SK-N-SH (cell line): Measurements from ENCODE around the gene AGK. TPM values are rescaled to one million over a fixed set of nuclear protein-coding genes. Genes with fewer than 3 reads are reported as not detected.

ENCODE experiments used
- CTCF ChIA-PET: fragments of 300-600, 350-600 bp; formaldehyde crosslinking; extraction: SDS; loops from one replicate; lab custom pipeline; 2021; lab: Yijun Ruan, JAX
- POLR2A ChIA-PET: fragments of 350-600 bp; sonication (Branson Sonifier 250); formaldehyde crosslinking; extraction: SDS; loops from one replicate; lab custom pipeline; 2020; ENCODE audit warnings: antibody characterized with exemption, inconsistent platforms; lab: Yijun Ruan, JAX
- DNase-seq: peaks from one replicate; pipeline ENCODE4 v3.0.0; 2012
- H2AFZ ChIP-seq: fragments of 200-600 bp; sonication (generic); 2 replicates; pipeline ENCODE4 v1.8.1; 2016; ENCODE audit warnings: antibody characterized with exemption, mild to moderate bottlenecking, low read depth
- H3F3A ChIP-seq: fragments of 200-600 bp; sonication (generic); replicated peaks from 2 replicates; pipeline ENCODE3; 2016; ENCODE audit warnings: antibody characterized with exemption, mild to moderate bottlenecking; ENCODE audit not compliant: insufficient read depth
- H3K27ac ChIP-seq, 2 experiments: fragments of 200-500 bp in 1 of 2; fragments of 200-600 bp in 1 of 2; sonication (Bioruptor generic) in 1 of 2; sonication (generic), shearing (Covaris generic) in 1 of 2; 2 replicates each; pipeline versions ENCODE4 v1.5.1 to v1.6.1; 2014 to 2016; ENCODE audit warnings: low read depth in 2 of 2, inconsistent platforms in 1 of 2, low read length in 1 of 2, mild to moderate bottlenecking in 1 of 2, mixed read lengths in 1 of 2
- H3K27me3 ChIP-seq: fragments of 200-600 bp; sonication (generic), shearing (Covaris generic); 2 replicates; pipeline ENCODE4 v1.6.1; 2016; ENCODE audit warnings: mixed run types; ENCODE audit not compliant: insufficient read depth
- H3K36me3 ChIP-seq, 2 experiments: fragments of 200-500 bp in 1 of 2; fragments of 200-600 bp in 1 of 2; sonication (Bioruptor generic) in 1 of 2; sonication (generic) in 1 of 2; replicated peaks in 1 of 2; 2 replicates each; pipeline versions ENCODE3 to v1.5.1; 2014 to 2016; ENCODE audit warnings: low read length in 1 of 2, mild to moderate bottlenecking in 1 of 2; ENCODE audit not compliant: insufficient read depth in 2 of 2, control insufficient read depth in 1 of 2
- H3K4me1 ChIP-seq, 2 experiments: fragments of 200-500 bp in 1 of 2; fragments of 200-600 bp in 1 of 2; sonication (Bioruptor generic) in 1 of 2; sonication (generic), shearing (Covaris generic) in 1 of 2; 2 replicates each; pipeline versions ENCODE4 v1.5.1 to v1.6.1; 2014 to 2016; ENCODE audit warnings: low read depth in 1 of 2, low read length in 1 of 2, mixed run types in 1 of 2; ENCODE audit not compliant: insufficient read depth in 2 of 2, control insufficient read depth in 1 of 2
- H3K4me2 ChIP-seq: fragments of 200-600 bp; sonication (generic), shearing (Covaris generic); 2 replicates; pipeline ENCODE4 v1.6.1; 2017; ENCODE audit warnings: mixed run types
- H3K4me3 ChIP-seq, 2 experiments: fragments of 200-500 bp in 1 of 2; fragments of 200-600 bp in 1 of 2; sonication (Bioruptor generic) in 1 of 2; sonication (generic), shearing (Covaris generic) in 1 of 2; 2 replicates each; pipeline versions ENCODE4 v1.5.1 to v1.8.1; 2014 to 2016; ENCODE audit warnings: low read depth in 2 of 2, inconsistent platforms in 1 of 2, low read length in 1 of 2, mild to moderate bottlenecking in 1 of 2, mixed read lengths in 1 of 2, moderate library complexity in 1 of 2
- H3K79me2 ChIP-seq: fragments of 200-600 bp; sonication (generic); 2 replicates; pipeline ENCODE4 v1.8.1; 2017; ENCODE audit warnings: mild to moderate bottlenecking; ENCODE audit not compliant: insufficient read depth
- H3K9ac ChIP-seq: fragments of 200-600 bp; sonication (generic); 2 replicates; pipeline ENCODE4 v1.6.1; 2017; ENCODE audit warnings: mixed run types
- H3K9me2 ChIP-seq: fragments of 200-600 bp; sonication (generic); 2 replicates; pipeline ENCODE4 v1.6.1; 2017; ENCODE audit warnings: mixed run types
- H3K9me3 ChIP-seq: fragments of 200-600 bp; sonication (generic); 2 replicates; pipeline ENCODE4 v1.6.1; 2017; ENCODE audit warnings: mixed run types, mild to moderate bottlenecking, moderate library complexity
- H4K20me1 ChIP-seq: fragments of 200-600 bp; sonication (generic); 2 replicates; pipeline ENCODE4 v1.6.1; 2017; ENCODE audit warnings: mild to moderate bottlenecking, mixed run types; ENCODE audit not compliant: insufficient read depth
- ELF1 ChIP-seq: IDR thresholded peaks from 2 replicates; pipeline ENCODE4 v1.4.0; 2012
- EP300 ChIP-seq, 2 experiments: IDR thresholded peaks; 2 replicates each; pipeline versions ENCODE4 v1.4.0 to v1.6.1; 2012; ENCODE audit warnings: borderline replicate concordance in 1 of 2, low read depth in 1 of 2, low read length in 1 of 2
- EZH2phosphoT487 ChIP-seq: fragments of 200-600 bp; sonication (generic); IDR thresholded peaks from 2 replicates; pipeline ENCODE4 v1.6.1; 2017; ENCODE audit warnings: low read depth, mixed run types, mild to moderate bottlenecking, antibody characterized with exemption, moderate library complexity, borderline replicate concordance
- FOSL2 ChIP-seq: IDR thresholded peaks from 2 replicates; pipeline ENCODE4 v1.4.0; 2012; ENCODE audit warnings: low read depth, mild to moderate bottlenecking, moderate library complexity, borderline replicate concordance
- FOXM1 ChIP-seq: IDR thresholded peaks from 2 replicates; pipeline ENCODE4 v1.4.0; 2012; ENCODE audit warnings: low read depth, mild to moderate bottlenecking
- GABPA ChIP-seq: IDR thresholded peaks from 2 replicates; pipeline ENCODE4 v1.4.0; 2012; ENCODE audit warnings: low read depth, mild to moderate bottlenecking
- IRF3 ChIP-seq: fragments of 150-350 bp; IDR thresholded peaks from 2 replicates; pipeline ENCODE4 v1.6.1; 2016; ENCODE audit warnings: mild to moderate bottlenecking, low read depth, low read length
- JUND ChIP-seq: IDR thresholded peaks from 2 replicates; pipeline ENCODE4 v1.4.0; 2012
- MAX ChIP-seq: IDR thresholded peaks from 2 replicates; pipeline ENCODE4 v1.4.0; 2012; ENCODE audit warnings: low read depth
- MEF2A ChIP-seq: IDR thresholded peaks from 2 replicates; pipeline ENCODE4 v1.4.0; 2012; ENCODE audit warnings: low read depth, borderline replicate concordance
- MXI1 ChIP-seq: IDR thresholded peaks from 2 replicates; pipeline ENCODE4 v1.6.1; 2012; ENCODE audit warnings: mild to moderate bottlenecking, low read depth, low read length, improper control_type of control experiment
- NRF1 ChIP-seq: IDR thresholded peaks from 2 replicates; pipeline ENCODE4 v1.6.1; 2012; ENCODE audit warnings: low read depth, mild to moderate bottlenecking, low read length
- PBX3 ChIP-seq: IDR thresholded peaks from 2 replicates; pipeline ENCODE4; 2012
- POLR2AphosphoS5 ChIP-seq: IDR thresholded peaks from 2 replicates; pipeline ENCODE4 v1.6.1; 2012; ENCODE audit warnings: low read depth, low read length
- RAD21 ChIP-seq: IDR thresholded peaks from 2 replicates; pipeline ENCODE4 v1.6.1; 2012; ENCODE audit warnings: mild to moderate bottlenecking, low read length
- RCOR1 ChIP-seq: fragments of 150-350 bp; IDR thresholded peaks from 2 replicates; pipeline ENCODE4 v1.6.1; 2017; ENCODE audit warnings: antibody characterized with exemption, low read length
- REST ChIP-seq: IDR thresholded peaks from 2 replicates; pipeline ENCODE4 v1.6.1; 2012; ENCODE audit warnings: mild to moderate bottlenecking, low read depth, low read length, moderate library complexity
- RFX5 ChIP-seq: IDR thresholded peaks from 2 replicates; pipeline ENCODE4 v1.6.1; 2012; ENCODE audit warnings: mild to moderate bottlenecking, improper control_type of control experiment, low read length
- SIN3A ChIP-seq: IDR thresholded peaks from 2 replicates; pipeline ENCODE4 v1.6.1; 2012; ENCODE audit warnings: low read depth, mild to moderate bottlenecking, low read length, moderate library complexity, borderline replicate concordance
- SMC3 ChIP-seq: IDR thresholded peaks from 2 replicates; pipeline ENCODE4 v1.6.1; 2012; ENCODE audit warnings: low read depth, low read length, improper control_type of control experiment
- TAF1 ChIP-seq: IDR thresholded peaks from 2 replicates; pipeline ENCODE4 v1.6.1; 2012; ENCODE audit warnings: low read depth, mild to moderate bottlenecking, low read length, moderate library complexity, borderline replicate concordance
- TEAD4 ChIP-seq: IDR thresholded peaks from 2 replicates; pipeline ENCODE4 v1.4.0; 2012; ENCODE audit warnings: mild to moderate bottlenecking, borderline replicate concordance; ENCODE audit not compliant: insufficient read depth
- YY1 ChIP-seq: IDR thresholded peaks from 2 replicates; pipeline ENCODE4 v1.4.0; 2012; ENCODE audit warnings: low read depth, mild to moderate bottlenecking
- ZBTB33 ChIP-seq: IDR thresholded peaks from 2 replicates; pipeline ENCODE4 v1.4.0; 2012; ENCODE audit warnings: low read depth, borderline replicate concordance
- WGBS: methylation state at CpG from one replicate; pipeline ENCODE4 v1.1.6; 2017; ENCODE audit warnings: low lambda C conversion rate; 5-methylcytosine and 5-hydroxymethylcytosine counted together
- polyA plus RNA-seq, 3 experiments: library from polyadenylated mRNA; depleted of rRNA; stranded (reverse); fragments of >200 nt; gene quantifications; 2 replicates each; pipeline ENCODE4 v1.2.3, GENCODE V29; 2012

Gene AGK
- polyA plus RNA-seq, 1 of the 3 experiments (the other 2 are of a cell fraction) = 45.7 TPM

- H3K4me3 ChIP-seq = no peak overlapping the region
- H3K9ac ChIP-seq = peak overlapping the region; percentile 42
- no peak for TF ChIP-seq ELF1
- no peak for TF ChIP-seq YY1
- peak; percentile 81 for TF ChIP-seq JUND
- TF ChIP-seq POLR2AphosphoS5 = no peak
- TF ChIP-seq RCOR1 = no peak
- peak; percentile 16; the same call in 1 of the 2 replicates for TF ChIP-seq MAX
- no peak for TF ChIP-seq GABPA
- no peak for TF ChIP-seq SMC3
- 0 out of 4 replicates have a peak, but pooled peaks of 1 of the 2 experiments have one; percentile 20 for TF ChIP-seq EP300 (IDR thresholded peaks at IDR 0.05; ENCODE audit: borderline replicate concordance in 1 of 2, low read depth in 1 of 2, low read length in 1 of 2)
- no peak; the same call in 1 of the 2 replicates for TF ChIP-seq PBX3
- TF ChIP-seq FOXM1 = no peak
- no peak for TF ChIP-seq REST
- no peak for TF ChIP-seq IRF3
- TF ChIP-seq TAF1 = no peak
- TF ChIP-seq RAD21 = no peak
- no peak for TF ChIP-seq ZBTB33
- TF ChIP-seq EZH2phosphoT487 = no peak
- peak; percentile 61 for TF ChIP-seq FOSL2
- TF ChIP-seq MXI1 = no peak
- no peak for TF ChIP-seq NRF1
- no peak for TF ChIP-seq RFX5
- peak; percentile 69; the same call in 1 of the 2 replicates for TF ChIP-seq TEAD4
- 0 out of 2 replicates have a peak, but pooled peaks have one; percentile 32 for TF ChIP-seq SIN3A
- TF ChIP-seq MEF2A = no peak
These were observed 34.6 kb downstream of the AGK start for GRCh38 chr7:141585592-141586510.

More at GRCh38 chr7:141585592-141586510, 34.6 kb downstream of the AGK start:
- Histone ChIP-seq H3K27me3 (no peaks in the 10 kb centered on the region), H3K4me1 (peaks cover 0 to 9% of the 10 kb centered on the region in 2 experiments; a peak in 3 of 4 replicates), H3K79me2 (no peaks in the 10 kb centered on the region; the same call in 1 of the 2 replicates), H4K20me1 (no peaks in the 10 kb centered on the region), H3K36me3 (no peaks in the 10 kb centered on the region), H3K9me2 (no peaks in the 10 kb centered on the region), H3K4me2 (peak overlapping the region; percentile 58), H2AFZ (0 out of 2 replicates have a peak overlapping the region, but pooled peaks have one; percentile 14), H3K9me3 (no peaks in the 10 kb centered on the region), H3F3A (peaks cover 22% of the 10 kb centered on the region), H3K27ac (peak overlapping the region in 1 of 2 experiments; percentile 81; a peak in 3 of 4 replicates)
- no peak for DNase-seq
- CTCF ChIA-PET = interaction anchor here (0.8 to 1.6 kb wide), 2 partner anchors 20 to 68 kb away, joined by 3 to 4 read pairs; no protein-coding TSS in a partner anchor
- 34% methylated on average over 6 of the region's 6 CpGs for WGBS
- POLR2A ChIA-PET = no interaction called here
